Right atrium auricular region (tissue), 2 donors: ENCODE measurements around the gene CNTN5. TPM values are rescaled to one million over a fixed set of nuclear protein-coding genes. Genes with fewer than 3 reads are reported as not detected.

Experiments used
- DNase-seq: peaks from one replicate; pipeline ENCODE4 v3.0.0-alpha.2; 2019; ENCODE audit warnings: low spot score
- H3K27ac ChIP-seq, 2 donors: fragments of 200-600 bp; sonication (generic); 1 replicate in 1 of 2; 2 replicates in 1 of 2; pipeline ENCODE4 v1.5.1; 2016 to 2019
- H3K27me3 ChIP-seq, 2 donors: fragments of 200-600 bp; sonication (generic); one replicate each; pipeline versions ENCODE4 v1.5.1 to v1.6.0; 2017 to 2019
- H3K36me3 ChIP-seq: fragments of 200-600 bp; sonication (generic); one replicate; pipeline ENCODE4 v1.5.1; 2016
- H3K4me1 ChIP-seq, 2 donors: fragments of 200-600 bp; sonication (generic); one replicate each; pipeline versions ENCODE4 v1.5.1 to v1.6.0; 2017 to 2019
- H3K4me3 ChIP-seq, 2 donors: fragments of 200-600 bp; sonication (generic); 1 replicate in 1 of 2; 2 replicates in 1 of 2; pipeline ENCODE4 v1.5.1; 2017 to 2019; ENCODE audit warnings: mild to moderate bottlenecking in 1 of 2, moderate library complexity in 1 of 2
- H3K9me3 ChIP-seq, 2 donors: fragments of 200-600 bp; sonication (generic); one replicate each; pipeline ENCODE4 v1.5.1; 2019
- CTCF ChIP-seq, 2 donors: fragments of 200-600 bp; sonication (generic); IDR thresholded peaks; one replicate each; pipeline ENCODE4 v1.5.1; 2019; ENCODE audit warnings: antibody characterized with exemption in 2 of 2
- total RNA-seq, 2 donors: library from RNA; depleted of rRNA; stranded (reverse); fragments of >200 nt; gene quantifications; one replicate each; pipeline ENCODE4 v1.1.0, GENCODE V29; 2016

Gene CNTN5
- total RNA-seq, 2 donors from 2014 or later, result not detected

GRCh38 chr11:99391245-99391644 is 370.5 kb downstream of the CNTN5 start:
- Histone ChIP-seq H3K27ac (no peak overlapping the region), H3K4me3 (no peak overlapping the region), H3K36me3 (no peaks in the 10 kb centered on the region), H3K27me3 (no peaks in the 10 kb centered on the region), H3K4me1 (no peaks in the 10 kb centered on the region), H3K9me3 (no peaks in the 10 kb centered on the region)
- no peak for TF ChIP-seq CTCF (IDR thresholded peaks at IDR 0.05)
- no peak for DNase-seq

- no peak for TF ChIP-seq CTCF (IDR thresholded peaks at IDR 0.05)
- no peak for DNase-seq
- H3K27me3 ChIP-seq, result no peaks in the 10 kb centered on the region
Observed at GRCh38 chr11:99406345-99406744, 385.6 kb downstream of the CNTN5 start.

GRCh38 chr11:99410636-99411035 is 389.9 kb downstream of the CNTN5 start:
- H3K4me3 ChIP-seq, result no peak overlapping the region
- H3K4me1 ChIP-seq, result no peaks in the 10 kb centered on the region
- no peaks in the 10 kb centered on the region for H3K36me3 ChIP-seq
- TF ChIP-seq CTCF (IDR thresholded peaks at IDR 0.05), result no peak
- no peak overlapping the region for H3K27ac ChIP-seq
- no peak for DNase-seq
- H3K27me3 ChIP-seq, result no peaks in the 10 kb centered on the region
- no peaks in the 10 kb centered on the region for H3K9me3 ChIP-seq

More at GRCh38 chr11:99406345-99406744, 385.6 kb downstream of the CNTN5 start:
- Histone ChIP-seq H3K9me3 (no peaks in the 10 kb centered on the region), H3K4me1 (no peaks in the 10 kb centered on the region), H3K27ac (no peak overlapping the region), H3K36me3 (no peaks in the 10 kb centered on the region), H3K4me3 (no peak overlapping the region)

- Histone ChIP-seq H3K36me3 (no peaks in the 10 kb centered on the region), H3K27me3 (no peaks in the 10 kb centered on the region), H3K9me3 (no peaks in the 10 kb centered on the region), H3K4me1 (no peaks in the 10 kb centered on the region), H3K27ac (no peak overlapping the region), H3K4me3 (no peak overlapping the region)
- no peak for TF ChIP-seq CTCF (IDR thresholded peaks at IDR 0.05)
- no peak for DNase-seq
Observed at GRCh38 chr11:99418927-99419720, 398.4 kb downstream of the CNTN5 start.

- no peaks in the 10 kb centered on the region for H3K27me3 ChIP-seq
- no peak for TF ChIP-seq CTCF (IDR thresholded peaks at IDR 0.05)
- DNase-seq, result no peak
- no peaks in the 10 kb centered on the region for H3K9me3 ChIP-seq
- no peaks in the 10 kb centered on the region for H3K4me1 ChIP-seq
- no peak overlapping the region for H3K4me3 ChIP-seq
- H3K36me3 ChIP-seq, result no peaks in the 10 kb centered on the region
- H3K27ac ChIP-seq, result no peak overlapping the region
Observed at GRCh38 chr11:99419991-99420390, 399.2 kb downstream of the CNTN5 start.
